ENCODE results near the gene MARS1.

The MARS1 gene

DNA sequence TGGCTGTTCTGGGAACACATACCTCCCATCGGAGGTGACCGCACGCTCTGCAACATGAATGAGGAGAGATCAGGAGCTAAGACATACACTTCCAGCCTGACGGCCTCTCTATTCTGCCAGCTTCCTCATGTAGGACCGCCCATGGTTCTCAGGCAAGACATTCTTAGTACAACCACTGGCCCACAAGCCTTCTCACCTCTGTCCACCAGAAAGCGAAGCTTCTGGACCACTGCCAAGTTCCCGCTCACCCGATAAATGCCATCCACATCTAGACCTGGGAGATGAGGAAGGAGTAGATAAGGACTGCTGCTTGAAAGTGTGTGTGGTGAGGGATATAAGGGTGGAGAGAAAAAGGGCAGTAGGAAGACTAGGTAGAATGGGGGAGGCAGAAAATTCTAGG is 13.4 kb upstream of the MARS1 start:
- Histone ChIP-seq H3K4me3 (ENCODE audit: low read depth in 1 of 2, low read length in 2 of 2) (no peak overlapping the region), H3K9me3 (ENCODE audit: control insufficient read depth in 1 of 2, low read length in 2 of 2) (no peaks in the 10 kb centered on the region), H3K27ac (ENCODE audit: low read length) (no peak overlapping the region), H3K27me3 (ENCODE audit: low read depth, low read length) (peaks cover 4% of the 10 kb centered on the region), H3K36me3 (ENCODE audit: control insufficient read depth in 1 of 2, insufficient read depth in 2 of 2, low read length in 2 of 2) (no peaks in the 10 kb centered on the region), H3K4me1 (ENCODE audit: control insufficient read depth in 1 of 2, insufficient read depth in 2 of 2, low read length in 2 of 2) (peaks cover 0 to 14% of the 10 kb centered on the region in 2 donors)

DNA sequence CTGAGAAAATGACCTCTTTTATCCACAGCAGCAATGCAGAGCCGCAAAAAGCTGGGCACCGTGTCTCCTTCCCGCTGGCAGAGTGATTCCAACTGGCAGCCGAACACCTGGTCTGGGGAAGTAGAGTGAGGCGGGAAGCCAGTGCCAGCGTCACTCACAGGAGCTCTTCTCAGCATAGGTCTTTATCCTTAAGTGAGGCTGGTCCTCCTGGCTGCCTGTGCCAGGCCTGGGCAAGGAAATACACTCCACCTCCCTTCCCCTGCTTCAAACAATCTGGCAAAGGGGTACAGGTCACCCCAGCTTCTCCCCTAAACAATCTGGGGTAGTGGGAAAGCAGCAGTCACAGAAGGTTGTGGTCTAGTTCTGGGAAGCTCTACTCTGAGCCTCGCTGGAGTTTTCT is 13.0 kb upstream of the MARS1 start:
- Histone ChIP-seq H3K4me1 (ENCODE audit: control insufficient read depth in 1 of 2, insufficient read depth in 2 of 2, low read length in 2 of 2) (peaks cover 0 to 14% of the 10 kb centered on the region in 2 donors), H3K27ac (ENCODE audit: low read length) (no peak overlapping the region), H3K36me3 (ENCODE audit: control insufficient read depth in 1 of 2, insufficient read depth in 2 of 2, low read length in 2 of 2) (no peaks in the 10 kb centered on the region), H3K27me3 (ENCODE audit: low read depth, low read length) (peaks cover 4% of the 10 kb centered on the region), H3K9me3 (ENCODE audit: control insufficient read depth in 1 of 2, low read length in 2 of 2) (no peaks in the 10 kb centered on the region), H3K4me3 (ENCODE audit: low read depth in 1 of 2, low read length in 2 of 2) (peak overlapping the region in 1 of 2 donors; percentile 65)

DNA sequence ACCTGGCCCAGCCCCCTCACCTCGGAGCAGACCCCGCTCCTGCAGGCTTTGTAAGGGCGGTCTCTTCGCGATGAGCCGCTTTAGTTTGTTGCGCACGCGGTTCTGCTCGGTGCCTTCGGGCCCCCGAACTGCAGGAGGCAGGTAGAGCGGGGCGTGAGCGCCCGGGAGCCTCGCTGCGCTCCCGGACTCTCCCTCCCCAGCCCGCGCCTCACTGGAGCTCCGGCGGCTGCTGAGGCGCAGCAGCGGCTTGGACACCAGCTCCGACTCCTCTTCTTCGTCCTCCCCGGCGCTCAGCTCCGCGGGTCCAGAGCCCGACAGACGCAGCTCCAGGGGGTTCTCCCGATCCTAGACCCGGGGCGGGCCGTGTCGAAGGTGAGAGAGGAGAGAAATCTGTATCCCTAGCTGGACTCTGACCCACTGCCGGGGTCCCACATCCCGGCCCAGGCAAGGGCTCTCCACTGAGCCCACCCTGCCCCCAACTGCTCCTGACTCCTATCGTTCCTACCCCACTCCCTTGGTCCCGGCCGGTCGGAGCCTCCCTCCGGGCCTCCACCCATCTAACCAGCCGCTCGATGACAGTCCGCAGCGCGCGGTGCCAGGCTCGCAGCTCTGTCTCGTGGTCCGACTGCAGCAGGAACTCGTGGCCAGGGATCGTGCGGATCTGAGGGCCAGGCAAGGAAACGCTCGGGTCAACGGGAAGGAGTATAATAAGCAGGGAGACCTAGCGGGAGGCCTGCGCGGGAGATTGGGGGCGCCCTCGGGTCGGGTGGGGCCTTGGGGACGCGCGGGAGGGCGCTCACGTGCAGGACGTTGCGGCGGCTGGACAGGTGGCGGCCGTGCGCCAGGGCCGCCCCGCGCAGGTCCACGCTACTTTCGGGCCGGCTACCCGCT is 12.4 kb upstream of the MARS1 start:
- Histone ChIP-seq H3K4me3 (ENCODE audit: low read depth in 1 of 2, low read length in 2 of 2) (peak overlapping the region; percentile 5 to 65), H3K27me3 (ENCODE audit: low read depth, low read length) (peaks cover 4% of the 10 kb centered on the region), H3K27ac (ENCODE audit: low read length) (no peak overlapping the region), H3K4me1 (ENCODE audit: control insufficient read depth in 1 of 2, insufficient read depth in 2 of 2, low read length in 2 of 2) (peaks cover 0 to 14% of the 10 kb centered on the region in 2 donors), H3K9me3 (ENCODE audit: control insufficient read depth in 1 of 2, low read length in 2 of 2) (no peaks in the 10 kb centered on the region), H3K36me3 (ENCODE audit: control insufficient read depth in 1 of 2, insufficient read depth in 2 of 2, low read length in 2 of 2) (no peaks in the 10 kb centered on the region)

DNA sequence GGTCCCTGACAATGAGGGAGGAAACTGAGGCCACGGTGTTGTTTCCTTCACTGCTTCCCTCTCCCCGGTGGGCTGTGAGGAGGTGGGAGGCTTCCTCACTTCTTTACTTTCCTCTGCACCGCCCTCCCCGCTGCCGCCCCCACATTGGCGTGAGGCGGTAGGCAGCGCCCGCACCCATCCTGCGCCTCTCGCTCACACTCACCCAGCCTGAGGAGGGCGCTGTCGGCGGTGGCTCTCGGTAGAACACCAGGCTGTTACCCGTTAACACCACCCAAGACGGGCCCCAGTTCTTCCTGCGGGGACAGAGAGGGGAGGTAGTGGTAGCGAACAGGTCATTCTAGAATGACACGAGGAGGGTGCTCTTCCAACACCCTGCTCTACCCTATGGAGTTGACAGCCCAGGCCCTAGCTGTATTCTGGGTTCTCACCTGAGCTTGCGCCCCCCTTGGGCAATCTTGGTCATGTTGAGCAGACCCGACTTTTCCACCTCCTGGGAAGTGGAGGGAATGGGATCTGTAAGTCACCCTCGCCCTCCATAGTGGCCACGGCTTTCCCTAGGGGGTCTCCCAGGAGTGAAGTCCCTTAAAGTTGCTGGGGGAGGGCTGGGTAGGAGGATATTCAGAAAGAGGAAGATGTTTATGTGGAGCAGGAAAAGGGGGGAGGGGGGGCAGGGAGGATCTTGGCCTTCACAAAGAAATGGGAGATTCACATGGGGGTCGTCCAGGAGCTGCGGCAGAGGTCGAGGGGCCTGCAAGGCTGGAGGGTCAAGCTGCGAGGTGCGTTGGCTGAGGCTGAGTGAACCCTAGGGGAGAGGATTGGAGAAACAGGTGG is 11.5 kb upstream of the MARS1 start:
- Histone ChIP-seq H3K27me3 (ENCODE audit: low read depth, low read length) (peaks cover 4% of the 10 kb centered on the region), H3K27ac (ENCODE audit: low read length) (no peak overlapping the region), H3K9me3 (ENCODE audit: control insufficient read depth in 1 of 2, low read length in 2 of 2) (no peaks in the 10 kb centered on the region), H3K36me3 (ENCODE audit: control insufficient read depth in 1 of 2, insufficient read depth in 2 of 2, low read length in 2 of 2) (no peaks in the 10 kb centered on the region), H3K4me1 (ENCODE audit: control insufficient read depth in 1 of 2, insufficient read depth in 2 of 2, low read length in 2 of 2) (peaks cover 0 to 14% of the 10 kb centered on the region in 2 donors), H3K4me3 (ENCODE audit: low read depth in 1 of 2, low read length in 2 of 2) (peak overlapping the region; percentile 5 to 65)

DNA sequence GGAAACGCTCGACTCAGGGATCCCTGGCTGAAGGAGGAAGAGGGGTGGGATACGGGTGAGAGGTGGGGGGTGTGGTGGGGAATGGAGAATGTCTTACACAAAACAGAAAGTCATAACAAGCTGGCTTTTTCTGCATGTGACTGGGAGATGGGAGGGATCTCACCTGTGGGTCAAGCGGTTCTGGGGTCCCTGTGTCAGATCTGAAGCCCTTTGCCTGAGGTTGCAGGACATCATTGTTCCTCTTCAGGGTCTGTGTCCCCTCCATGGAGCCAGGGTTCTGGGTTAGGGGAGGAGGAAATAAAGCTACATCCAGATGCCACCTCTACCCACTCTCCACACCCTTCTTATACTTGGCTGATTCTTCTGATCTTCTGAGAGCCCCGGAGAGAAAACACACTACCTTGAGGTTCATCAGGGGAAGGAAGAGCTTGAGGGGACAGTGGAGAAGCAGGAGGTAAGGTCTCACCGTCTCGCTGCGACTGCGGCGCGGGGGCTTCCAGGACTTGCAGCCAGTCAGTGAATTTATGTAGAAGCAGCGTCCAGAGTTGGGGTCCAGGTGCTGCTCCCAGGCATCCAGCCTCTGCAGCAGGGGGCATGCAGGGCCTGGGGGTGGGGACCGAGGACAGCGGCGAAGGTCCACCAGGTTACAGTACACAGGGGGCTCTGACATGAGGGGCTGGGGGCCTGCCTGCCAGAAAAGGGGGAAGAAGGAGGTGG is 10.7 kb upstream of the MARS1 start:
- Histone ChIP-seq H3K9me3 (ENCODE audit: control insufficient read depth in 1 of 2, low read length in 2 of 2) (no peaks in the 10 kb centered on the region), H3K27me3 (ENCODE audit: low read depth, low read length) (peaks cover 4% of the 10 kb centered on the region)

DNA sequence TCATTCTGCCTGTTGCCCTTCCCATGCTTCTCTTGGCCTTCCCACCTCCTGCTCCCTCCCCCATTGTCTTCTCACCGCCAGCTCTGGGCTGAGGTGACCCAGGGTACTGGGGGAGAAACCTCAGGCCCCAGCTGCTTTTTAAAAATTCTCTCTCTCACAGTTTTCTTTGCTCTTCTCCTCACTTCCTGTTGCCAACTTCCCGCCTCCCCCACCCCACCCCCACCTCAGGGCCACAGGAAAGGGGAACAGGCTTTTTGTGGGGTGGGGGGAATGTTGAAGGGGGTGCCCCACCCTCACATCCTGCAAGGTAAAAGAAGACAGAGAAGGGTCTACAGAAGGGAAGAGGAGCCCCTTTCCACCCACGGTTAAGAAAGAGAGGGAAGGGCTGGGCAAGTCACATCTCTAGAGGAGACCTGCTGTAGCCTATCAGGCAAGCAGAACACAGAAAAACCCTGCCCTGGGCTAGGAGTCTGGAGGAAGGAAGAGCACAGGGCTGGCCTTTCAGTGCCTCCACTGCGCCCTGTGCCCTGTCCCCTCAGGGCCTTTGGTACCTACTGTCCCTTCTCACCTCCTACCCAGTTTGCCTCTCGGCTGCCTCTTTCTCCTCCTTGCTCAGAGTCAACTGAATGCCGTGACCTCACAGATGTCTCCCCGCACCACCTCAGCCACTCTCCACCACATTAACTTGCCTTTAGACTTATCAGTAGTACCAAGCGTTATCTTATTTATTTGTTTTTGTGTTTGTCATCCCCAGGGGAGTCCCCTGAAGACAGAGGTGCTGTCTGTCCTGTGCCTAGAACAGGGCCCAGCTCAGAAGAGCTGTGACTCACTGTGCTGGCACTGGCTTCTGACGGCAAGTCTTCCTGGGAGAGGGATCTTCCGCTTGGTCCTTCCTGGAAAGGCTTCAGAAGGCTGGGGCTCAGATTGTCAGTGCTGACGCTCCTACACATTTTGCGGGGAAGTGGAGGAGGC is 9.9 kb upstream of the MARS1 start:
- Histone ChIP-seq H3K27ac (ENCODE audit: low read length) (peak overlapping the region; percentile 81), H3K9me3 (ENCODE audit: control insufficient read depth in 1 of 2, low read length in 2 of 2) (no peaks in the 10 kb centered on the region), H3K4me1 (ENCODE audit: control insufficient read depth in 1 of 2, insufficient read depth in 2 of 2, low read length in 2 of 2) (peaks cover 0 to 14% of the 10 kb centered on the region in 2 donors), H3K27me3 (ENCODE audit: low read depth, low read length) (peaks cover 4% of the 10 kb centered on the region), H3K4me3 (ENCODE audit: low read depth in 1 of 2, low read length in 2 of 2) (peak overlapping the region; percentile 5 to 65), H3K36me3 (ENCODE audit: control insufficient read depth in 1 of 2, insufficient read depth in 2 of 2, low read length in 2 of 2) (no peaks in the 10 kb centered on the region)

More for the DNA sequence above, 10.7 kb upstream of the MARS1 start:
- no peaks in the 10 kb centered on the region for H3K36me3 ChIP-seq (ENCODE audit: control insufficient read depth in 1 of 2, insufficient read depth in 2 of 2, low read length in 2 of 2)
- H3K27ac ChIP-seq (ENCODE audit: low read length) = no peak overlapping the region
- peak overlapping the region; percentile 5 to 65 for H3K4me3 ChIP-seq (ENCODE audit: low read depth in 1 of 2, low read length in 2 of 2)
- peaks cover 0 to 14% of the 10 kb centered on the region in 2 donors for H3K4me1 ChIP-seq (ENCODE audit: control insufficient read depth in 1 of 2, insufficient read depth in 2 of 2, low read length in 2 of 2)

DNA sequence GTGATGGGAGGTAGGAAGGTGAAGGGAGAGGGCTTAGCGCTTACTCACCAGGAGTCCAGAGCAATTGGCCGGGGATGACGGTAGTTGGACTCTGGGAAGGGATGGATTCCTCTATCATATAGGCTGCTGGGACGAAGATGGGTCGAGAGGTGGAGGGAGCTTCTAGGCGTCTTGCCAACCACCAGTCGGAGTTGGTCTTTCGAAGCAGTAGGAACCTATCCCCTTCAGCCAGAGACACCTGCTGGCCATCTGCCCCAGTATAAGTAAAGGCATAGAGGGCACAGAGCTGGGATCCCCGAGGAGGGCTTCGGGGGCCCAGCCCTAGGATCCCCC is 8.9 kb upstream of the MARS1 start:
- Histone ChIP-seq H3K4me3 (ENCODE audit: low read depth in 1 of 2, low read length in 2 of 2) (peak overlapping the region in 1 of 2 donors; percentile 16), H3K27ac (ENCODE audit: low read length) (peak overlapping the region; percentile 81), H3K4me1 (ENCODE audit: control insufficient read depth in 1 of 2, insufficient read depth in 2 of 2, low read length in 2 of 2) (peaks cover 0 to 14% of the 10 kb centered on the region in 2 donors), H3K9me3 (ENCODE audit: control insufficient read depth in 1 of 2, low read length in 2 of 2) (no peaks in the 10 kb centered on the region), H3K36me3 (ENCODE audit: control insufficient read depth in 1 of 2, insufficient read depth in 2 of 2, low read length in 2 of 2) (no peaks in the 10 kb centered on the region), H3K27me3 (ENCODE audit: low read depth, low read length) (peaks cover 4% of the 10 kb centered on the region)

DNA sequence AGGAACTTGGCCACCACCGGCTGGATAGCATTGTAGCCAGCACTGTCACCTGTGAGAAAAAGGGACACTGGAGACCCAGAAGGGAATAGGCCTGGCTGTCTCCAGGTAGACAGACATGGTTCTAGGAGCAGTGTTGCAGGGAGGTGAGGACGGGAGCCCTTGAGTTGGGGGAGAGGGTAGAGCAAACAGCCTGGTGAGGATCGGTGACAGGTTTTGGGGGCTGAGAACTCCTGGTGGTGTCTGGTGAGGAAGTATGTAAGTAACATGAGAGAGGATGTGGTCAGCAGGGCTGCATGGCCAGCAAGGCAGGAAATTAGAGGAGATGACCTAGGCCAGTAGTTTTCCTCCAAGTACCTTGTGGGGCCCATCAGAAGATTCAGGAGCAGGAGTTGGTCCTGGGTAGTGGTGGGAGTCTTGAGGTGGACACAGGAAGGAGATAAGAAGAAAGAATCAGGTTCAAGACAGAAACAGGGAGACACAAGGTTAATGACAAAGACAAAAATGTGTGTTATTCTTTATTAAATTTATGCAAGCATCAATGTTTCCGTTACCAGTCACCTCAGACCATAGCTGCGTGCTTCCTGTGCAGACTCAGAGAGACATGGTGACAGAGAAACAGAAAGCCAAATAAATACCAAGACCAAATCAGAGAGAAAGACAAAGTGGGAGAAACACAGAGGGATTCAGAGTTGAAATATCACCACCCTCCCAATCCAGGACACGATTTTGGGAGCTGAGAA is 8.3 kb upstream of the MARS1 start, which contains the start of gene ARHGAP9:
TSS of gene ARHGAP9 (minus strand) at position 491 of the 740 bp plus-strand sequence. CDS start at position 31, 460 bp downstream.
- peaks cover 0 to 14% of the 10 kb centered on the region in 2 donors for H3K4me1 ChIP-seq (ENCODE audit: control insufficient read depth in 1 of 2, insufficient read depth in 2 of 2, low read length in 2 of 2)
- peaks cover 4% of the 10 kb centered on the region for H3K27me3 ChIP-seq (ENCODE audit: low read depth, low read length)
- H3K9me3 ChIP-seq (ENCODE audit: control insufficient read depth in 1 of 2, low read length in 2 of 2) = no peaks in the 10 kb centered on the region

DNA sequence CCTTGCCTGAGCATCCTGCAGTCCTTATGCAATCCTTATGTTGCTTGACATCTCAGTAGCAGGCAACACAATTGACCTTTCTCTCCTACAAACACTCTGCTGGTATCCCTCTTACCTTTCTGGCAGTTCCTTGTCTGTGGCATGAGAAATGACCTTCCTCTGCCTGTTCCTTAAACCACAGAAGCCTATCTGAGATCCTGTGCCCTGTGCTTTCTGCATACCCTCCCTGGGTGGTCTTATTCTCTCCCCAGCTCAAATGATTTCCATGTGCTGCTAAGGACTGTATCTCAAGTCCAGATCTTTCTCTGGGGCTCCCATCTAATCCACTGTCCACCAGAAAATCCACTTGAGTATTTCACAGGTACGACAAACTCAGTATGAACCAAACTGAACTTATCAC is 6.2 kb upstream of the MARS1 start:
- H3K9me3 ChIP-seq (ENCODE audit: control insufficient read depth in 1 of 2, low read length in 2 of 2) = no peaks in the 10 kb centered on the region
- H3K4me3 ChIP-seq (ENCODE audit: low read depth in 1 of 2, low read length in 2 of 2) = no peak overlapping the region
- H3K27ac ChIP-seq (ENCODE audit: low read length) = no peak overlapping the region
- H3K4me1 ChIP-seq (ENCODE audit: control insufficient read depth in 1 of 2, insufficient read depth in 2 of 2, low read length in 2 of 2) = no peaks in the 10 kb centered on the region
- H3K36me3 ChIP-seq (ENCODE audit: control insufficient read depth in 1 of 2, insufficient read depth in 2 of 2, low read length in 2 of 2) = no peaks in the 10 kb centered on the region
- H3K27me3 ChIP-seq (ENCODE audit: low read depth, low read length) = no peaks in the 10 kb centered on the region

More for the DNA sequence above, 8.3 kb upstream of the MARS1 start, which contains the start of gene ARHGAP9:
- peak within 1 kb of the TSS in 1 of 2 donors; percentile 16 for H3K4me3 ChIP-seq (ENCODE audit: low read depth in 1 of 2, low read length in 2 of 2)
- peak within 1 kb of the TSS; percentile 81 for H3K27ac ChIP-seq (ENCODE audit: low read length)
- H3K36me3 ChIP-seq (ENCODE audit: control insufficient read depth in 1 of 2, insufficient read depth in 2 of 2, low read length in 2 of 2) = no peaks in the 10 kb centered on the region

DNA sequence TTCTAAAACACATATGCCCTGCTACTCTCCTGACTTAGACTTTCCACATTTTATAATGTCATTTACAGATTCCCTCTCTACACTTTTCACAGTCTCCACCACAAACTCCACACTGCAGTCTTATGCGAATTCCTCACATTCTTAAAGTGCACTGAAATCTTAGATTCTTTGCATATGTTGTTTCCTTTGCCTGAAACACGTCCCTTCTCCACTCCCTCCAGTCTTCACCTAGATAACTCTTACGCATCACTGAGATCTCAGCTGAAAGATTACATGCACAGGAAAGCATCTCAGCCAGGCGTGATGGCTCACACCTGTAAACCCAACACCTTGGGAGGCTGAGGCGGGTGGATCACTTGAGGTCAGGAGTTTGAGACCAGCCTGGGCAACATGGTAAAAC is 4.4 kb upstream of the MARS1 start:
- H3K36me3 ChIP-seq (ENCODE audit: control insufficient read depth in 1 of 2, insufficient read depth in 2 of 2, low read length in 2 of 2) = no peaks in the 10 kb centered on the region
- no peak overlapping the region for H3K4me3 ChIP-seq (ENCODE audit: low read depth in 1 of 2, low read length in 2 of 2)
- no peaks in the 10 kb centered on the region for H3K27me3 ChIP-seq (ENCODE audit: low read depth, low read length)
- peaks cover 1 to 3% of the 10 kb centered on the region in 2 donors for H3K4me1 ChIP-seq (ENCODE audit: control insufficient read depth in 1 of 2, insufficient read depth in 2 of 2, low read length in 2 of 2)
- no peaks in the 10 kb centered on the region for H3K9me3 ChIP-seq (ENCODE audit: control insufficient read depth in 1 of 2, low read length in 2 of 2)
- H3K27ac ChIP-seq (ENCODE audit: low read length) = no peak overlapping the region
